Heart left ventricle (tissue), 16 donors: ENCODE results near the gene ARHGEF17. TPM values are rescaled to one million over a fixed set of nuclear protein-coding genes. Genes with fewer than 3 reads are reported as not detected.
A peak's percentile ranks its signal among the peaks of the same experiment; 100 is the strongest.

Experiments
- ATAC-seq, 4 donors: fragments of 200-7000 bp; cut with Tn5 transposase; one replicate each; pipeline ENCODE4 v1.9.1; 2020 to 2022; ENCODE audit warnings: moderate library complexity in 4 of 4, mild to moderate bottlenecking in 3 of 4, moderate number of reproducible peaks in 1 of 4
- DNase-seq, 5 donors: peaks; one replicate each; pipeline ENCODE4 v3.0.0-alpha.2; 2020
- H3K27ac ChIP-seq, 12 donors: fragments of 200-600 bp; sonication (generic) in 4 of 12; one replicate each; pipeline versions ENCODE4 v1.5.0 to v1.8.0; 2016 to 2022; ENCODE audit warnings: mild to moderate bottlenecking in 2 of 12
- H3K27me3 ChIP-seq, 9 donors: fragments of 200-600 bp; sonication (generic) in 2 of 9; one replicate each; pipeline versions ENCODE4 v1.5.1 to v1.8.0; 2016 to 2022; ENCODE audit warnings: mild to moderate bottlenecking in 3 of 9
- H3K36me3 ChIP-seq, 9 donors: fragments of 200-600 bp; sonication (generic) in 2 of 9; one replicate each; pipeline versions ENCODE4 v1.5.0 to v1.8.0; 2018 to 2022; ENCODE audit warnings: mild to moderate bottlenecking in 2 of 9
- H3K4me1 ChIP-seq, 12 donors: fragments of 200-600 bp; sonication (generic) in 4 of 12; one replicate each; pipeline versions ENCODE4 v1.5.0 to v1.8.0; 2016 to 2022; ENCODE audit warnings: mild to moderate bottlenecking in 3 of 12
- H3K4me3 ChIP-seq, 12 donors: fragments of 200-600 bp; sonication (generic) in 4 of 12; one replicate each; pipeline versions ENCODE4 v1.5.0 to v1.8.0; 2017 to 2022; ENCODE audit warnings: mild to moderate bottlenecking in 9 of 12, moderate library complexity in 4 of 12
- H3K9me3 ChIP-seq, 12 donors: fragments of 200-600 bp; sonication (generic) in 4 of 12; one replicate each; pipeline versions ENCODE4 v1.5.0 to v1.8.0; 2016 to 2022; ENCODE audit warnings: mild to moderate bottlenecking in 1 of 12
- CTCF ChIP-seq, 12 donors: fragments of 200-600 bp; sonication (generic) in 4 of 12; IDR thresholded peaks; one replicate each; pipeline versions ENCODE4 v1.5.0 to v1.8.0; 2018 to 2022; ENCODE audit warnings: antibody characterized with exemption in 12 of 12, mild to moderate bottlenecking in 5 of 12
- POLR2A ChIP-seq, 2 donors: fragments of 450-650 bp; IDR thresholded peaks; one replicate each; pipeline ENCODE4 v1.6.1; 2017; ENCODE audit warnings: antibody characterized with exemption in 2 of 2, mild to moderate bottlenecking in 2 of 2, moderate library complexity in 2 of 2
- WGBS, 4 donors: extraction: QIAGEN DNeasy Blood & Tissue Kit in 2 of 4; methylation state at CpG; one replicate each; pipeline versions ENCODE4 v1.1.5 to v1.1.7; 2013 to 2018; 5-methylcytosine and 5-hydroxymethylcytosine counted together
- intact Hi-C, 10 donors: fragments of 100-400 bp; cut with DNase I; formaldehyde crosslinking; loops; one replicate each; pipeline versions ENCODE4 v1.11.1 to v1.14.2; 2022
- polyA plus RNA-seq, 2 donors: library from polyadenylated mRNA; stranded (reverse); fragments of 200-250 nt; gene quantifications; one replicate each; pipeline ENCODE4 v1.2.3, GENCODE V29; 2013
- total RNA-seq, 9 donors: library from RNA; depleted of rRNA in 2 of 9; stranded (reverse); fragments of >200 nt in 2 of 9; fragmentation: NEBNext Ultra II Directional in 3 of 9; extraction: Animal tissue kit (Norgen Biotek cat#: 25700) in 3 of 9; gene quantifications; one replicate each; pipeline versions ENCODE4 v1.1.0 to v1.2.4, GENCODE V29; 2016 to 2023
- donor health status: ischemic (EF 13 %, LVEDD 7.1; RV severe dilation, severe dysfunction).
- donor health status: healthy with polysubstance abuse.
- donor health status: DM: no; HTN: yes; CAD: no.
- donor health status: DM: no; HTN: no; CAD: no.
- donor health status: ischemic (EF 25% LVEDD 6.9; RV normal size, moderate dysfunction).
- donor health status: ischemic (EF 25% LVEDD 5.7; RV mildly dilated, moderate dysfunction).
- donor health status: healthy.
- donor health status: DM: yes; HTN: yes; CAD: no.
- donor health status: ischemic (EF 35%, LVEDD 5.7; RV mildly dilated, moderate dysfunction).
- donor health status: nonischemic (EF 11% LVEDD 7.7; RV severe dilation, severe dysfunction).
- donor health status: DM: yes; HTN: yes; CAD: no.
- donor health status: PGD.
- donor health status: ischemic (EF 29% LVEDD 5.4; RV normal size, mild dysfunction).
- donor health status: nonischemic (EF 23%, LVEDD 6.1; RV moderate dilation, normal function).

ARHGEF17 gene
- total and polyA plus RNA-seq, 11 donors, result 27.5 to 83.9 (median 56.5) TPM

GRCh38 chr11:73288192-73288872, 19.7 kb upstream of the ARHGEF17 start:
- Histone ChIP-seq H3K9me3 (no peaks in the 10 kb centered on the region), H3K27me3 (no peaks in the 10 kb centered on the region), H3K27ac (peak overlapping the region in 11 of 12 donors; percentile 19 to 95 (median 58)), H3K4me1 (peaks cover 0 to 71% (median 29%) of the 10 kb centered on the region in 12 donors), H3K36me3 (no peaks in the 10 kb centered on the region), H3K4me3 (no peak overlapping the region)
- ATAC-seq (peak in 2 of 4 donors; percentile 5 to 9), DNase-seq (no peak)
- WGBS, 4 donors, result 59 to 64% (median 62%) methylated on average over 4 to 5 of the region's 5 CpGs
- no peak for TF ChIP-seq CTCF (IDR thresholded peaks at IDR 0.05)
- no peak for TF ChIP-seq POLR2A (IDR thresholded peaks at IDR 0.05)
- intact Hi-C loops, result loop anchor here in 9 of 10 donors (2.0 to 10.0 kb wide), 8 partner anchors 41 to 564 kb away; no protein-coding TSS in a partner anchor

- H3K9me3 ChIP-seq, result no peaks in the 10 kb centered on the region
- H3K4me1 ChIP-seq, result peaks cover 0 to 67% (median 29%) of the 10 kb centered on the region in 12 donors
- WGBS, 4 donors, result 18 to 24% (median 21%) methylated on average over 16 to 17 of the region's 17 CpGs
- peak overlapping the region in 11 of 12 donors; percentile 19 to 95 (median 58) for H3K27ac ChIP-seq
- TF ChIP-seq POLR2A (IDR thresholded peaks at IDR 0.05) (no peak), CTCF (IDR thresholded peaks at IDR 0.05) (peak; percentile 88 to 96 (median 92))
- intact Hi-C loops, result loop anchor here in 9 of 10 donors (1.0 to 10.0 kb wide), 10 partner anchors 42 to 564 kb away; no protein-coding TSS in a partner anchor
- peak; percentile 78 to 88 (median 83) for DNase-seq
- peak overlapping the region in 9 of 12 donors; percentile 14 to 54 (median 41) for H3K4me3 ChIP-seq
- no peaks in the 10 kb centered on the region for H3K27me3 ChIP-seq
- ATAC-seq, result peak; percentile 57 to 84 (median 80)
- H3K36me3 ChIP-seq, result no peaks in the 10 kb centered on the region
Observed at GRCh38 chr11:73288873-73289707, 19.0 kb upstream of the ARHGEF17 start.

- no peaks in the 10 kb centered on the region for H3K27me3 ChIP-seq
- DNase-seq (peak in 2 of 5 donors; percentile 20 to 36), ATAC-seq (no peak)
- intact Hi-C loops, result loop anchor here in 3 of 10 donors (5.0 to 10.0 kb wide), 4 partner anchors 46 to 458 kb away; no protein-coding TSS in a partner anchor
- no peak overlapping the region for H3K4me3 ChIP-seq
- no peaks in the 10 kb centered on the region for H3K9me3 ChIP-seq
- peaks cover 0 to 63% (median 29%) of the 10 kb centered on the region in 12 donors for H3K4me1 ChIP-seq
- no peak overlapping the region for H3K27ac ChIP-seq
- WGBS, 4 donors, result 95 to 98% (median 97%) methylated on average over 4 of the region's 4 CpGs
- no peaks in the 10 kb centered on the region for H3K36me3 ChIP-seq
- no peak for TF ChIP-seq CTCF (IDR thresholded peaks at IDR 0.05)
- no peak for TF ChIP-seq POLR2A (IDR thresholded peaks at IDR 0.05)
Observed at GRCh38 chr11:73290536-73290935, 17.5 kb upstream of the ARHGEF17 start.
